GM23338 (cell line): ENCODE data around the gene SLCO3A1. TPM values are rescaled to one million over a fixed set of nuclear protein-coding genes. Genes with fewer than 3 reads are reported as not detected.

ENCODE experiments used
- ATAC-seq: fragments of 200-7000 bp; cut with Tn5 transposase; 3 replicates; pipeline ENCODE4 v1.9.1; 2020
- DNase-seq: peaks from one replicate; pipeline ENCODE4 v3.0.0-alpha.2; 2015; ENCODE audit warnings: low spot score
- H2AFZ ChIP-seq: fragments of 200-600 bp; sonication (generic); 2 replicates; pipeline ENCODE4 v1.8.0; 2016; ENCODE audit warnings: antibody characterized with exemption, mild to moderate bottlenecking, moderate library complexity
- H3F3A ChIP-seq: fragments of 200-600 bp; sonication (generic); replicated peaks from 2 replicates; pipeline ENCODE4 v1.8.0; 2017; ENCODE audit warnings: antibody characterized with exemption, mixed run types, low read depth
- H3K27ac ChIP-seq: fragments of 200-600 bp; sonication (generic); 2 replicates; pipeline ENCODE4 v1.6.1; 2016; ENCODE audit warnings: low read depth
- H3K27me3 ChIP-seq: fragments of 200-600 bp; sonication (generic); 2 replicates; pipeline ENCODE4 v1.8.0; 2016; ENCODE audit warnings: mild to moderate bottlenecking, mixed run types, moderate library complexity; ENCODE audit not compliant: insufficient read depth
- H3K36me3 ChIP-seq: fragments of 200-600 bp; sonication (generic); 2 replicates; pipeline ENCODE4 v1.8.0; 2016; ENCODE audit warnings: mild to moderate bottlenecking; ENCODE audit not compliant: insufficient read depth
- H3K4me1 ChIP-seq: fragments of 200-600 bp; sonication (generic); 2 replicates; pipeline ENCODE4 v1.8.0; 2016; ENCODE audit warnings: mild to moderate bottlenecking, moderate library complexity; ENCODE audit not compliant: insufficient read depth
- H3K4me2 ChIP-seq: fragments of 200-600 bp; sonication (generic); 2 replicates; pipeline ENCODE4 v1.7.1; 2017; ENCODE audit warnings: mixed run types
- H3K4me3 ChIP-seq: fragments of 200-600 bp; sonication (generic); 2 replicates; pipeline ENCODE4 v1.6.1; 2016; ENCODE audit warnings: mixed run types
- H3K79me2 ChIP-seq: fragments of 200-600 bp; sonication (generic); replicated peaks from 2 replicates; pipeline ENCODE4 v1.8.0; 2017; ENCODE audit warnings: mild to moderate bottlenecking; ENCODE audit not compliant: insufficient read depth
- H3K9me2 ChIP-seq: fragments of 200-600 bp; sonication (generic); 2 replicates; pipeline ENCODE4 v1.8.0; 2017; ENCODE audit not compliant: insufficient read depth
- H4K20me1 ChIP-seq: fragments of 200-600 bp; sonication (generic); replicated peaks from 2 replicates; pipeline ENCODE4 v1.8.0; 2017; ENCODE audit warnings: mild to moderate bottlenecking; ENCODE audit not compliant: insufficient read depth
- H3K27ac Mint-ChIP-seq: 2 replicates; pipeline ENCODE4 v1.8.0; 2020; ENCODE audit warnings: inconsistent platforms, mild to moderate bottlenecking, moderate library complexity, mixed read lengths
- H3K27me3 Mint-ChIP-seq: 3 replicates; pipeline ENCODE4 v1.8.0; 2022; ENCODE audit warnings: low read depth, mild to moderate bottlenecking, moderate library complexity, mixed read lengths, inconsistent platforms; ENCODE audit not compliant: insufficient read depth, poor library complexity
- H3K36me3 Mint-ChIP-seq: 3 replicates; pipeline ENCODE4 v1.8.0; 2021; ENCODE audit warnings: low read depth, mild to moderate bottlenecking, inconsistent platforms, moderate library complexity, mixed read lengths
- H3K4me1 Mint-ChIP-seq: 3 replicates; pipeline ENCODE4 v1.8.0; 2020; ENCODE audit warnings: mild to moderate bottlenecking, inconsistent platforms, mixed read lengths
- H3K4me3 Mint-ChIP-seq: 3 replicates; pipeline ENCODE4 v1.8.0; 2021; ENCODE audit warnings: moderate library complexity, mild to moderate bottlenecking, inconsistent platforms, mixed read lengths
- H3K9me3 Mint-ChIP-seq: 3 replicates; pipeline ENCODE4 v1.8.0; 2020; ENCODE audit warnings: moderate library complexity, mild to moderate bottlenecking, inconsistent platforms, mixed read lengths
- EZH2 ChIP-seq: fragments of 200-600 bp; sonication (generic); IDR thresholded peaks from one replicate; pipeline ENCODE4 v1.8.0; 2017; ENCODE audit warnings: antibody characterized with exemption, mild to moderate bottlenecking, low read depth; ENCODE audit not compliant: unreplicated experiment
- JUNB ChIP-seq: IDR thresholded peaks from one replicate; pipeline ENCODE4 v1.6.1; 2016; ENCODE audit warnings: antibody characterized with exemption; ENCODE audit not compliant: unreplicated experiment
- POLR2AphosphoS5 ChIP-seq: IDR thresholded peaks from 2 replicates; pipeline ENCODE4 v1.6.1; 2016; ENCODE audit warnings: antibody characterized with exemption, low read depth
- ZNF114 ChIP-seq: fragments of 250-450 bp; sonication (Bioruptor Pico); IDR thresholded peaks from 2 replicates; pipeline ENCODE4 v1.5.0; 2020; ENCODE audit warnings: mild to moderate bottlenecking, moderate library complexity
- polyA plus RNA-seq: library from polyadenylated mRNA; unstranded; fragments of >200 nt; fragmentation: Nextera tagmentation; extraction: Ambion mirVana; gene quantifications from 2 replicates; pipeline ENCODE4 v1.2.1, GENCODE V29; 2016
- total RNA-seq: library from RNA; depleted of rRNA; stranded (reverse); fragments of >200 nt; shearing (Covaris generic); gene quantifications from 2 replicates; pipeline ENCODE4 v1.2.3, GENCODE V29; 2014
- TF ChIP-seq, protein P1 (sequence below): fragments of 250-450 bp; sonication (Bioruptor Pico); IDR thresholded peaks from 2 replicates; pipeline ENCODE4 v1.5.0; 2020; ENCODE audit warnings: mild to moderate bottlenecking, moderate library complexity
- TF ChIP-seq, protein P2 (sequence below), 2 experiments: fragments of 200-600 bp in 1 of 2; sonication (generic) in 1 of 2; conservative IDR thresholded peaks; 2 replicates each; pipeline versions ENCODE4 v1.5.1 to v1.6.1; 2016 to 2017; ENCODE audit warnings: antibody characterized with exemption in 2 of 2, low read depth in 2 of 2, mild to moderate bottlenecking in 2 of 2, moderate library complexity in 1 of 2
- TF ChIP-seq, protein P3 (sequence below): IDR thresholded peaks from 2 replicates; pipeline ENCODE4 v1.6.1; 2016; ENCODE audit warnings: antibody characterized with exemption

Gene SLCO3A1
- total and polyA plus RNA-seq, 2 experiments from 2014 or later = 7.3 to 9.4 TPM

DNA sequence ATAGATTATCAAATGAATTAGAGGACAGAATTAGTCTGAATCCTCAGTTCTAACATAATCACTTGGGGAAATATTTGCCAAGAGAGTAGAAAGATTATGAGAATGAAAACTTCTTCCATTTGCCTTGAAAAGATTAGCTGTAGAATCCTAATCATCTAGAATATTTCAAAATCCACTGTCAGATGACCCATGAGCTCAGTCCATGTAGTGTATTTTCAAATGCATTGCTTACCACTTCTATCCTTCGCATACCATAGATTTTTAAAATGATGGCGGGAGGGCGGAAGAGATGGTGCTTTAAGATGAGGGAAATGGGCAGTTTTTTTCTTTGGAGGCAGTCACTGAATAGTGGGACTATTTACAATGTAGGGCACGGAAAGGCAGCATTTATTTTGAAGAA is 136.3 kb downstream of the SLCO3A1 start (continued):
- TF ChIP-seq, protein P1, sequence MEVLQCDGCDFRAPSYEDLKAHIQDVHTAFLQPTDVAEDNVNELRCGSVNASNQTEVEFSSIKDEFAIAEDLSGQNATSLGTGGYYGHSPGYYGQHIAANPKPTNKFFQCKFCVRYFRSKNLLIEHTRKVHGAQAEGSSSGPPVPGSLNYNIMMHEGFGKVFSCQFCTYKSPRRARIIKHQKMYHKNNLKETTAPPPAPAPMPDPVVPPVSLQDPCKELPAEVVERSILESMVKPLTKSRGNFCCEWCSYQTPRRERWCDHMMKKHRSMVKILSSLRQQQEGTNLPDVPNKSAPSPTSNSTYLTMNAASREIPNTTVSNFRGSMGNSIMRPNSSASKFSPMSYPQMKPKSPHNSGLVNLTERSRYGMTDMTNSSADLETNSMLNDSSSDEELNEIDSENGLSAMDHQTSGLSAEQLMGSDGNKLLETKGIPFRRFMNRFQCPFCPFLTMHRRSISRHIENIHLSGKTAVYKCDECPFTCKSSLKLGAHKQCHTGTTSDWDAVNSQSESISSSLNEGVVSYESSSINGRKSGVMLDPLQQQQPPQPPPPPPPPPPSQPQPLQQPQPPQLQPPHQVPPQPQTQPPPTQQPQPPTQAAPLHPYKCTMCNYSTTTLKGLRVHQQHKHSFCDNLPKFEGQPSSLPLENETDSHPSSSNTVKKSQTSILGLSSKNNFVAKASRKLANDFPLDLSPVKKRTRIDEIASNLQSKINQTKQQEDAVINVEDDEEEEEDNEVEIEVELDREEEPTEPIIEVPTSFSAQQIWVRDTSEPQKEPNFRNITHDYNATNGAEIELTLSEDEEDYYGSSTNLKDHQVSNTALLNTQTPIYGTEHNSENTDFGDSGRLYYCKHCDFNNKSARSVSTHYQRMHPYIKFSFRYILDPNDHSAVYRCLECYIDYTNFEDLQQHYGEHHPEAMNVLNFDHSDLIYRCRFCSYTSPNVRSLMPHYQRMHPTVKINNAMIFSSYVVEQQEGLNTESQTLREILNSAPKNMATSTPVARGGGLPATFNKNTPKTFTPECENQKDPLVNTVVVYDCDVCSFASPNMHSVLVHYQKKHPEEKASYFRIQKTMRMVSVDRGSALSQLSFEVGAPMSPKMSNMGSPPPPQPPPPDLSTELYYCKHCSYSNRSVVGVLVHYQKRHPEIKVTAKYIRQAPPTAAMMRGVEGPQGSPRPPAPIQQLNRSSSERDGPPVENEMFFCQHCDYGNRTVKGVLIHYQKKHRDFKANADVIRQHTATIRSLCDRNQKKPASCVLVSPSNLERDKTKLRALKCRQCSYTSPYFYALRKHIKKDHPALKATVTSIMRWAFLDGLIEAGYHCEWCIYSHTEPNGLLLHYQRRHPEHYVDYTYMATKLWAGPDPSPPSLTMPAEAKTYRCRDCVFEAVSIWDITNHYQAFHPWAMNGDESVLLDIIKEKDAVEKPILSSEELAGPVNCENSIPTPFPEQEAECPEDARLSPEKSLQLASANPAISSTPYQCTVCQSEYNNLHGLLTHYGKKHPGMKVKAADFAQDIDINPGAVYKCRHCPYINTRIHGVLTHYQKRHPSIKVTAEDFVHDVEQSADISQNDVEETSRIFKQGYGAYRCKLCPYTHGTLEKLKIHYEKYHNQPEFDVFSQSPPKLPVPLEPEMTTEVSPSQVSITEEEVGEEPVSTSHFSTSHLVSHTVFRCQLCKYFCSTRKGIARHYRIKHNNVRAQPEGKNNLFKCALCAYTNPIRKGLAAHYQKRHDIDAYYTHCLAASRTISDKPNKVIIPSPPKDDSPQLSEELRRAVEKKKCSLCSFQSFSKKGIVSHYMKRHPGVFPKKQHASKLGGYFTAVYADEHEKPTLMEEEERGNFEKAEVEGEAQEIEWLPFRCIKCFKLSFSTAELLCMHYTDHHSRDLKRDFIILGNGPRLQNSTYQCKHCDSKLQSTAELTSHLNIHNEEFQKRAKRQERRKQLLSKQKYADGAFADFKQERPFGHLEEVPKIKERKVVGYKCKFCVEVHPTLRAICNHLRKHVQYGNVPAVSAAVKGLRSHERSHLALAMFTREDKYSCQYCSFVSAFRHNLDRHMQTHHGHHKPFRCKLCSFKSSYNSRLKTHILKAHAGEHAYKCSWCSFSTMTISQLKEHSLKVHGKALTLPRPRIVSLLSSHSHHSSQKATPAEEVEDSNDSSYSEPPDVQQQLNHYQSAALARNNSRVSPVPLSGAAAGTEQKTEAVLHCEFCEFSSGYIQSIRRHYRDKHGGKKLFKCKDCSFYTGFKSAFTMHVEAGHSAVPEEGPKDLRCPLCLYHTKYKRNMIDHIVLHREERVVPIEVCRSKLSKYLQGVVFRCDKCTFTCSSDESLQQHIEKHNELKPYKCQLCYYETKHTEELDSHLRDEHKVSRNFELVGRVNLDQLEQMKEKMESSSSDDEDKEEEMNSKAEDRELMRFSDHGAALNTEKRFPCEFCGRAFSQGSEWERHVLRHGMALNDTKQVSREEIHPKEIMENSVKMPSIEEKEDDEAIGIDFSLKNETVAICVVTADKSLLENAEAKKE = no peak
- TF ChIP-seq, protein P2, sequence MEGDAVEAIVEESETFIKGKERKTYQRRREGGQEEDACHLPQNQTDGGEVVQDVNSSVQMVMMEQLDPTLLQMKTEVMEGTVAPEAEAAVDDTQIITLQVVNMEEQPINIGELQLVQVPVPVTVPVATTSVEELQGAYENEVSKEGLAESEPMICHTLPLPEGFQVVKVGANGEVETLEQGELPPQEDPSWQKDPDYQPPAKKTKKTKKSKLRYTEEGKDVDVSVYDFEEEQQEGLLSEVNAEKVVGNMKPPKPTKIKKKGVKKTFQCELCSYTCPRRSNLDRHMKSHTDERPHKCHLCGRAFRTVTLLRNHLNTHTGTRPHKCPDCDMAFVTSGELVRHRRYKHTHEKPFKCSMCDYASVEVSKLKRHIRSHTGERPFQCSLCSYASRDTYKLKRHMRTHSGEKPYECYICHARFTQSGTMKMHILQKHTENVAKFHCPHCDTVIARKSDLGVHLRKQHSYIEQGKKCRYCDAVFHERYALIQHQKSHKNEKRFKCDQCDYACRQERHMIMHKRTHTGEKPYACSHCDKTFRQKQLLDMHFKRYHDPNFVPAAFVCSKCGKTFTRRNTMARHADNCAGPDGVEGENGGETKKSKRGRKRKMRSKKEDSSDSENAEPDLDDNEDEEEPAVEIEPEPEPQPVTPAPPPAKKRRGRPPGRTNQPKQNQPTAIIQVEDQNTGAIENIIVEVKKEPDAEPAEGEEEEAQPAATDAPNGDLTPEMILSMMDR (conservative IDR thresholded peaks at IDR 0.05; ENCODE audit: low read depth in 2 of 2) = no peak
- TF ChIP-seq JUNB = no peak

DNA sequence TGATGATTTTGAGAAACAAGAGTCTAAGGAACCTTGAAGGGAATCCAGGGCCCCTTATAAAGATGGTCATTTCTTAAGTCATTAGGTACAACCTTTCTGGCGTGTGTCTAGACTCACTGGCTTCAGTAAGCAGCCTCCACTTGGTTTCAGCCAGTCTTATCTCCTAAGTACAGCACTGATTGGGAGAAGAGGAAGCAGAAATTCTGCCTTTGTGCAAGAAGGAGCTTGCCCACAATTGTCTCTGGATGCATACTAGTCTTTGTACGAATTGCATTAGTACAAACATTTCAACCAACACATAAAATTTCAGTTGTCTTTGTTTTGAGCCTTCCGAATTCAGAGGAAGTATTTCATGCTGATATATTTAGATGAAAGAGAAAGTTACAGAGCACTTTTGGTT is 139.4 kb downstream of the SLCO3A1 start:
- no peak overlapping the region for H3K4me3 Mint-ChIP-seq
- TF ChIP-seq POLR2AphosphoS5 (no peak), JUNB (no peak), EZH2 (no peak), ZNF114 (CRISPR knock-in tag) (no peak)
- TF ChIP-seq, protein P1 = no peak
- TF ChIP-seq, protein P3, sequence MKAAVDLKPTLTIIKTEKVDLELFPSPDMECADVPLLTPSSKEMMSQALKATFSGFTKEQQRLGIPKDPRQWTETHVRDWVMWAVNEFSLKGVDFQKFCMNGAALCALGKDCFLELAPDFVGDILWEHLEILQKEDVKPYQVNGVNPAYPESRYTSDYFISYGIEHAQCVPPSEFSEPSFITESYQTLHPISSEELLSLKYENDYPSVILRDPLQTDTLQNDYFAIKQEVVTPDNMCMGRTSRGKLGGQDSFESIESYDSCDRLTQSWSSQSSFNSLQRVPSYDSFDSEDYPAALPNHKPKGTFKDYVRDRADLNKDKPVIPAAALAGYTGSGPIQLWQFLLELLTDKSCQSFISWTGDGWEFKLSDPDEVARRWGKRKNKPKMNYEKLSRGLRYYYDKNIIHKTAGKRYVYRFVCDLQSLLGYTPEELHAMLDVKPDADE = no peak

More for the DNA sequence above, 139.4 kb downstream of the SLCO3A1 start:
- DNase-seq (no peak), ATAC-seq (no peak)
- H3K4me2 ChIP-seq = no peak overlapping the region
- H3K27me3 ChIP-seq = no peaks in the 10 kb centered on the region
- Mint-ChIP-seq H3K27me3 (no peaks in the 10 kb centered on the region), H3K9me3 (0 out of 3 replicates have a peak, but pooled peaks cover 3% of the 10 kb centered on the region), H3K36me3 (no peaks in the 10 kb centered on the region), H3K27ac (no peak overlapping the region), H3K4me1 (peaks cover 23% of the 10 kb centered on the region)
- H3K4me3 ChIP-seq = no peak overlapping the region
- no peaks in the 10 kb centered on the region for H3F3A ChIP-seq
- H3K79me2 ChIP-seq = peaks cover 13% of the 10 kb centered on the region; the same call in 1 of the 2 replicates
- H4K20me1 ChIP-seq = no peaks in the 10 kb centered on the region
- H2AFZ ChIP-seq = no peak overlapping the region
- no peaks in the 10 kb centered on the region for H3K36me3 ChIP-seq
- H3K9me2 ChIP-seq = peaks cover 4% of the 10 kb centered on the region; the same call in 1 of the 2 replicates
- peaks cover 16% of the 10 kb centered on the region; the same call in 1 of the 2 replicates for H3K4me1 ChIP-seq
- no peak overlapping the region for H3K27ac ChIP-seq
